IPS DF 6.9 (cell line): ENCODE measurements around the gene KRTAP10-9.
"Not testable (repeated sequence)": the region's sequence is repeated elsewhere in the genome, so short reads cannot be mapped to it uniquely, and the experiment has no call there.

ENCODE experiments used
- DNase-seq: peaks from one replicate; pipeline ENCODE4 v3.0.0-alpha.2; 2013; ENCODE audit warnings: low read depth, low spot score
- H3K27ac ChIP-seq: one replicate; pipeline ENCODE4 v1.5.1; 2013; ENCODE audit warnings: low read length, control low read depth
- H3K27me3 ChIP-seq: 2 replicates; pipeline ENCODE4 v1.6.1; 2013; ENCODE audit warnings: mild to moderate bottlenecking, low read length; ENCODE audit not compliant: control insufficient read depth, insufficient read depth
- H3K36me3 ChIP-seq: 2 replicates; pipeline ENCODE4 v1.6.1; 2013; ENCODE audit warnings: low read length; ENCODE audit not compliant: control insufficient read depth, insufficient read depth
- H3K4me1 ChIP-seq: 2 replicates; pipeline ENCODE4 v1.6.1; 2013; ENCODE audit warnings: low read length; ENCODE audit not compliant: control insufficient read depth, insufficient read depth
- H3K4me3 ChIP-seq: 2 replicates; pipeline ENCODE4 v1.5.1; 2013; ENCODE audit warnings: mild to moderate bottlenecking, low read length
- H3K9me3 ChIP-seq: 2 replicates; pipeline ENCODE4 v1.6.1; 2013; ENCODE audit warnings: low read length, inconsistent platforms; ENCODE audit not compliant: control insufficient read depth, insufficient read depth
- WGBS: extraction: QIAGEN DNeasy Blood & Tissue Kit; methylation state at CpG from one replicate; pipeline ENCODE4 v1.1.7; 2013; ENCODE audit warnings: mixed read lengths, missing lambda C conversion rate; ENCODE audit not compliant: insufficient read length, insufficient coverage; 5-methylcytosine and 5-hydroxymethylcytosine counted together

Gene KRTAP10-9

DNA sequence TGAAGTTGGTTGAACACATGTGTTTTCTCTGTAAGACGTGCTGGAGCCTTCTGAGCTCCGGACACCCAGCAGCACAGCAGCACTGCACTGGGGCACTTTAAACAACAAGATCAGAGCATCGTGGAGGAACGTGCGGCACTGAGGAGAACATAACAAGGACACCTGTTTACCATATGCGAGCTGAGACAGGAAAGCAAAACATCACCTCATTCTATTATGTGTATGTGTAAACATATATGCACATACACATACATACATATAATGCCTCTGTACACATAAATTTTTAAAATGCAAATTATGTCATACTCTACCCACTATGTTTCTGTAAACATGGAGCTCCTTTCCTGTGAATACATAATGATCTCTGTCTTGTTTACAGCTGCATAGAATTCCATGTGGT lies 31.4 kb upstream of the KRTAP10-9 start:
- no peak for DNase-seq
- Histone ChIP-seq H3K36me3 (no peaks in the 10 kb centered on the region), H3K4me1 (peaks cover 7% of the 10 kb centered on the region), H3K27me3 (no peaks in the 10 kb centered on the region), H3K27ac (no peak overlapping the region), H3K4me3 (no peak overlapping the region), H3K9me3 (no peaks in the 10 kb centered on the region)
- WGBS, result no CpG with 5 or more reads among the region's 6 CpGs

DNA sequence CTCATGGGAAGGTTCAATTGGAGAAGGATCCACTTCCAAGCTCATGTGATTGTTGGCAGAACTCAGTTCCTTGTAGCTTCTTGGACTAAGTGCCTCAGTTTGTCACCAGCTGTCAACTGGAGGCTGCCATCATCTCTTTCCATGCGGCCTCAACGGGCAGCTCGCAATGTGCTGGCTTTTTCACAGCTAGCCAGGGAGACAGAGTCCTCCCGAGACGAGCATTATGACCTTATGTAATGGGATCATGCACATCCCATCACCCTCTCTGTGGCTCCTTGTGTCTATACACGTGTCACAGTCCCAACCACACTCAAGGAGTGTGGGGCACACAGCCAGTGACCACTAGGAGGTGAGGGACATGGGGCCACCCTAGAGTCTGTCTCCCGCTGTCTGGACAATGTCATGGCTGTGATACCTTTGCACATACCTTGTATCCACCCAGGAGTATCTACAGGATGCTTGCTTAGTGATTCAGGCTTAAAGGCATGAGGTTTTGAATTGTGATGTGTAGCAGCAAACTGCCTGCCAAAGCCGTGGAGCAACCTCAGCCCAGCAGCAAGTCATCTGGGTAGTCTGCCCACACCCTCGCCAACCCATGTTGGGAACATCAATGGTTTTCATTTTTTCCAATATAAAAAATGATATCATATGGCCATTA lies 30.7 kb upstream of the KRTAP10-9 start:
- no peak overlapping the region for H3K4me3 ChIP-seq
- no peaks in the 10 kb centered on the region for H3K9me3 ChIP-seq
- no peak overlapping the region for H3K27ac ChIP-seq
- WGBS, result no CpG with 5 or more reads among the region's 9 CpGs
- H3K27me3 ChIP-seq, result no peaks in the 10 kb centered on the region
- H3K36me3 ChIP-seq, result no peaks in the 10 kb centered on the region
- DNase-seq, result no peak
- peaks cover 7% of the 10 kb centered on the region for H3K4me1 ChIP-seq

DNA sequence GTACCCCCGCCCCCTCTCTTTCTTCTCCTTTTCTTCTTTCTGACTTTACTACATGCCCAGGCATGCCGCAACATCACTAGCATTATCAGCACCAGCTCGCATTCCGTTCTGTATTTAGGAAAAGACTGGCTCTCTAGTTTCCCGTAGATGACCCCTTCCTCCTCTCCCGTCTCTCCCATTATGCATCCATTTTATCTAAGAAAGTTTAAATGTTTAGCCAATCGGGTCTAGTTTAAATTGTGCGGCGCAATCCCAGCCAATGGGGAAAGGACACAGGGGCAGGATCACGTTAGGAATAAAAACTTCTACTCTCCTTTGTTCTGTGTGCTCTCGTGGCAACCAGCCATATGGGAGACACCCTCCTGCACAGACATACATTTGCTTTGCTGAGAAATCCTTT lies 28.8 kb upstream of the KRTAP10-9 start:
- WGBS, result no CpG with 5 or more reads among the region's 11 CpGs
- Histone ChIP-seq H3K27me3 (no peaks in the 10 kb centered on the region), H3K36me3 (no peaks in the 10 kb centered on the region), H3K4me1 (peaks cover 3% of the 10 kb centered on the region), H3K27ac (no peak overlapping the region), H3K9me3 (no peaks in the 10 kb centered on the region), H3K4me3 (no peak overlapping the region)
- DNase-seq, result no peak

DNA sequence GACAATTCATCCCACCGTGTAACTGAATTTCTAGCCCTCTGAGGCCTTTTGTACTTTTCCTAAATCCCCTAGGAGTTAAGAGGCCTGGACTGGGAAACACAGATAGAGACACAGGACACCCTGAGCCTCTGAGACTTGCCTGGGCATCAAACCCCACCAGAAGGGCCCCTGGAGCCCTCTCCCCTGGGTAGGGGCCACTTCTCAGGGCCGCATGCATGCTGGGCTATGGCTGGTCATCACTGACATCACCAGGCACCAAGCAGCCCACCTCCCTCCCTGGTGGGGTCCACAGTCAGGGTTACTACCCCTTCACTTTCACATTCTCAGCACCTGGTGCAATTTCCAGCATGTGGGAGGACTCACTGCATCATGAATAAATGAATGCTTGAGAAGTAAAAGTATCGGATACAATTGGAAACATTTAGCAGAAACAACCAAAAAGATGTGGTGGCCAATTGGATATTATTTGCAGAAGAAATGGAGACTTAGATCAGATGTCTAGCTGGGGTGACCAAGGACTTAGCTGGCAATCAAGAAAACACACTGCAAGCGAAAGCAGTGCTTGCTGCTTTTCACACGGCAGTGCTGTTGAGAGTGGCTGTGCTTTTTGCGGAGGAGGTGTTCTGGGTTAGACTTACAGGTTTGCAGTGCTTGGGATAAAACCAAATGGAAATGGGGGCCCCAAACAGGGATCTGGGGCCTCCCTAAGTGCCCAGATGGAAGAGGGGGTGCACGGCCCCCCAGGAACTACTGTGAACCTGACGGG lies 27.4 kb upstream of the KRTAP10-9 start:
- Histone ChIP-seq H3K4me1 (no peaks in the 10 kb centered on the region; the same call in 1 of the 2 replicates), H3K4me3 (no peak overlapping the region), H3K27ac (no peak overlapping the region), H3K9me3 (no peaks in the 10 kb centered on the region), H3K27me3 (no peaks in the 10 kb centered on the region), H3K36me3 (no peaks in the 10 kb centered on the region)
- no peak for DNase-seq
- WGBS, result no CpG with 5 or more reads among the region's 8 CpGs

DNA sequence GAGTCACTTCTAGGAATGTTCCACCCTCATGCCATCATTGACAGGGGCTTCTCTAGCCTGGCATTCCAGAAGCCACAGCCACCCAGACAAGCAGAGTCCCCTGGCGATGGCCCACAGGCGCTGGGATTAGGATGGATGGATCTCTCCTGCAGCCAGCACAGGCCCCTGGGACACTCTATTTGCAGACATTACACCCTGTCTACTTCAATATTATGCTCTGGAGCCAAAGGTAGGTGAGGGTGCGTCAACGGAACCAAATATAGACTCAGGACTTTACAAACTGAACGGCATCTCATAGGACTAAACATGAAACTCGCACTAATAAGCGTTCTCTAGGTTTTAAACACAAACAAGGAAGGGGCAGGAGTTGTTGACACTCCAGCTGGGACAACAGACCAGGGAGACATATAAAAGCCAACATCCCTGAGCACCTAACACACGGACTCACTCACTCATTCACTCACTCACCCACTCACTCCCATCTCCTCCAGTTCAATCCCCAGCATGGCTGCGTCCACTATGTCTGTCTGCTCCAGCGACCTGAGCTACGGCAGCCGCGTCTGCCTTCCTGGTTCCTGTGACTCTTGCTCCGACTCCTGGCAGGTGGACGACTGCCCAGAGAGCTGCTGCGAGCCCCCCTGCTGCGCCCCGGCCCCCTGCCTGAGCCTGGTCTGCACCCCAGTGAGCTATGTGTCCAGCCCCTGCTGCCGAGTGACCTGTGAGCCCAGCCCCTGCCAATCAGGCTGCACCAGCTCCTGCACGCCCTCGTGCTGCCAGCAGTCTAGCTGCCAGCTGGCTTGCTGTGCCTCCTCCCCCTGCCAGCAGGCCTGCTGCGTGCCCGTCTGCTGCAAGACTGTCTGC lies 26.5 kb upstream of the KRTAP10-9 start, which contains the start of gene KRTAP10-7:
Gene KRTAP10-7 (plus strand): TSS at position 480 of the 861 bp plus-strand sequence. CDS start 25 bp downstream, at position 505.
- DNase-seq, H3K36me3 ChIP-seq, H3K9me3 ChIP-seq, H3K4me1 ChIP-seq, H3K4me3 ChIP-seq, H3K27me3 ChIP-seq, H3K27ac ChIP-seq: not testable (repeated sequence)
- WGBS, result no CpG with 5 or more reads among the region's 23 CpGs

DNA sequence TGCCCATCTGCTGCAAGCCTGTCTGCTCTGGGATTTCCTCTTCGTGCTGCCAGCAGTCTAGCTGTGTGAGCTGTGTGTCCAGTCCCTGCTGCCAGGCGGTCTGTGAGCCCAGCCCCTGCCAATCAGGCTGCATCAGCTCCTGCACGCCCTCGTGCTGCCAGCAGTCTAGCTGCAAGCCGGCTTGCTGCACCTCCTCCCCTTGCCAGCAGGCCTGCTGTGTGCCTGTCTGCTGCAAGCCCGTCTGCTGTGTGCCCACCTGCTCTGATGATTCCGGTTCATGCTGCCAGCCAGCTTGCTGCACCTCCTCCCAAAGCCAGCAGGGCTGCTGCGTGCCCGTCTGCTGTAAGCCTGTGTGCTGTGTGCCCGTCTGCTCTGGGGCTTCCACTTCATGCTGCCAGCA lies 25.8 kb upstream of the KRTAP10-9 start:
- not testable (repeated sequence) for H3K27ac ChIP-seq, H3K4me3 ChIP-seq, DNase-seq, H3K4me1 ChIP-seq, H3K36me3 ChIP-seq, H3K27me3 ChIP-seq, H3K9me3 ChIP-seq
- no CpG with 5 or more reads among the region's 10 CpGs for WGBS

DNA sequence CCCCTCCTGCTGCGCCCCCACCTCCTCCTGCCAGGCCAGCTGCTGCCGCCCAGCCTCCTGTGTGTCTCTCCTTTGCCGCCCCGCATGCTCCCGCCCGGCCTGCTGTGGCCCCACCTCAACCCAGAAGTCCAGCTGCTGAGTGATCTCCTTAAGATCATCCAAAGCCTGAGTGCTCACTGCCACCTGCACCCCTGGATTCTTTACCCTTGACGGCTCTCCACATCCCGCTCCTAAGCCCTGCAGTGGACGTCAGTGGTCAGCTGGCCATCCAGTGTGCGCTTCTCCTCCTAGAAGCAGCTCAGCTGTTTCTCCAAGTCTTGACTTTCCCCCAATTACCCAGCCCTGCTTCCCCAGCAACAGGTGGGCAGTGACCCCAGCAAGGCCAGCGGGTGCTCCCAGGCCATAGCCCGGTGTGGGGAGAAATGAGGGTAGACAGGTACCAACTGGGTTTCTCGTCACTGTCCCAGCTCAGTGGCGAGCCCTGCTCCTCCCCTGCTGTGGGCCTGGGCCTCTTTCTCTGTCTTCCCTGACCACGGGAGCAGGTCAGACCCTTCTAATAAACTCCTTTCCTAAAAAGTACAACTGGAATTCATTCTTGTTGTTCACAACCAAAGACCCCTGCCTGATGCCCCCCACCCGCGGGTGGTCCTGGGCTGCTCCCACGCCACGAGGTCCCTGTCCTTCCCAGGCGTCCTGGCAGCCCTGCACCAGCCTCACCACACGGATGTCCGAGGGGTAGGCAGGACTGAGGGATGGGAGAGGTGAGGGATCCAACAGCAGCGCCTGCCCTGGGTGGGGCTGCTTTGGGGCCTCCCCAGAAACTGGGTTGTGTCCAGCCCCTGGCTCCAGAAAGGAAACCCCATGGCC lies 25.1 kb upstream of the KRTAP10-9 start:
- H3K36me3 ChIP-seq, result no peaks in the 10 kb centered on the region
- no peak overlapping the region for H3K27ac ChIP-seq
- WGBS, result no CpG with 5 or more reads among the region's 23 CpGs
- H3K27me3 ChIP-seq, result no peaks in the 10 kb centered on the region
- H3K4me3 ChIP-seq, result no peak overlapping the region
- H3K9me3 ChIP-seq, result no peaks in the 10 kb centered on the region
- no peak for DNase-seq
- no peaks in the 10 kb centered on the region; the same call in 1 of the 2 replicates for H3K4me1 ChIP-seq

DNA sequence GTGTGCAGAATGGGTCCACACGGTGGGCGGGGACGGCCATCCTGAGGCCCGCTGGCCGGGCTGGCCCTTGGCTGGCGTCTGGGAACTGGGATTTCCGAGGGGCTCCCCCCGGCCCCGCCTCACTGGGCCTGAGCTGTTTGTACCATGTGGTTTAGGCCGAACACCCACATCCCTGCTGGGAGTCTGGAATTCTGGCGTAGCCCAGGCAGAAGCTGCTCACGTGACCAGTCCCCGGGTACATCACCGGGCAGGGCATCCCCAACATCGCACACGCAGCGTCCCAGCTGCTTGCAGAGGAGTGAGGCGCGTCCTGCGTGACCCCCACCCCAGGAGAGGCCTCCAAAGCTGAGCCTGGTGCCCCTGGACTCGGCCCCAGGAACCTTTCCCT lies 24.4 kb upstream of the KRTAP10-9 start:
- no peak overlapping the region for H3K27ac ChIP-seq
- H3K9me3 ChIP-seq, result no peaks in the 10 kb centered on the region
- no peak overlapping the region for H3K4me3 ChIP-seq
- no peaks in the 10 kb centered on the region for H3K27me3 ChIP-seq
- DNase-seq, result no peak
- WGBS, result no CpG with 5 or more reads among the region's 21 CpGs
- no peaks in the 10 kb centered on the region; the same call in 1 of the 2 replicates for H3K4me1 ChIP-seq
- no peaks in the 10 kb centered on the region for H3K36me3 ChIP-seq

DNA sequence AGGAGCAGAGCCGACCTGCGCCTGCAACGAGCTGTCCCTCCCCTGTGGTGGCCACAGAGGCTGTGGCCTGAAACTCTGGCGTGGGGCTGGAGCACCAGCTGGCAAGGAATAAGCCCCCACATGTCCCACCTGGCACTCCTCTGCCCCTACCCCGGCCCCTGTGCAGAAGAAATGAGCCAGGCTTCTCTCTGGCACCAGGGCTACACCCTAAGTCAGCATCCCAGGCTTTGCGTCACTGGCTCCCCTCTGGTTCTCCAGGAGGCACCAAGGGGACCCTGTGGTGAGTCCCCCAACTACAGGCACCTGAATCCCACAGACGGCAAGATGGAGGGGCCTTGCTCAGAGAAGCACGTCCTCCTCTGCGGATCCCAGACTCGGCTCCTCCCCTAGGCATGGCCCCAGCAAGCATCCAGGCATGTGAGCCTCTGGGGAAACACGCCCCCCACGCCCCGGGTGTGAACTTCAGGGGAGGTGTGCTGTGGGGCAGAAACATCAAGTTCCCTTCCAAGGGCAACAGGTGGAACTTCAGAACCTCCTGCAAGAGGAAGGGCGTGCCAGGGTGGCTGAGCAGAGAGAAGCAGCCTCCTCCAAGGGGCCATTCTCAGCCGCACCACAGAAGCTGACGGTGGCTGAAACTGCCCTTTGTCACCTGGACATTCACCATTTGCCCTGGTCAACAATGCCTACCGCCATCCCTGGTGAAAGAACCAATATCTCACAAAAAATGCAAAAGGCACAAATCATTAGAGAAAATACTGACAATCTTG lies 23.6 kb upstream of the KRTAP10-9 start:
- H3K27ac ChIP-seq, result no peak overlapping the region
- WGBS, result no CpG with 5 or more reads among the region's 17 CpGs
- no peaks in the 10 kb centered on the region; the same call in 1 of the 2 replicates for H3K4me1 ChIP-seq
- DNase-seq, result no peak
- no peaks in the 10 kb centered on the region for H3K36me3 ChIP-seq
- H3K9me3 ChIP-seq, result no peaks in the 10 kb centered on the region
- H3K27me3 ChIP-seq, result no peaks in the 10 kb centered on the region
- H3K4me3 ChIP-seq, result no peak overlapping the region
